Loucy (cell line): ENCODE results near the gene RC3H2.
"Not testable (repeated sequence)": the region's sequence is repeated elsewhere in the genome, so short reads cannot be mapped to it uniquely, and the experiment has no call there.

Experiments used
- EZH2phosphoT487 ChIP-seq: fragments of 200-600 bp; IDR thresholded peaks from 2 replicates; pipeline ENCODE4 v1.6.1; 2018; ENCODE audit warnings: antibody characterized with exemption, mild to moderate bottlenecking, moderate library complexity, borderline replicate concordance
- TF ChIP-seq, protein P1 (sequence below): fragments of 200-600 bp; sonication (generic); conservative IDR thresholded peaks from 2 replicates; pipeline ENCODE4 v1.5.1; 2014; ENCODE audit warnings: mild to moderate bottlenecking, antibody characterized with exemption, low read length

GRCh38 chr9:122867276-122867675 lies 37.9 kb downstream of the RC3H2 start:
- TF ChIP-seq, protein P1, sequence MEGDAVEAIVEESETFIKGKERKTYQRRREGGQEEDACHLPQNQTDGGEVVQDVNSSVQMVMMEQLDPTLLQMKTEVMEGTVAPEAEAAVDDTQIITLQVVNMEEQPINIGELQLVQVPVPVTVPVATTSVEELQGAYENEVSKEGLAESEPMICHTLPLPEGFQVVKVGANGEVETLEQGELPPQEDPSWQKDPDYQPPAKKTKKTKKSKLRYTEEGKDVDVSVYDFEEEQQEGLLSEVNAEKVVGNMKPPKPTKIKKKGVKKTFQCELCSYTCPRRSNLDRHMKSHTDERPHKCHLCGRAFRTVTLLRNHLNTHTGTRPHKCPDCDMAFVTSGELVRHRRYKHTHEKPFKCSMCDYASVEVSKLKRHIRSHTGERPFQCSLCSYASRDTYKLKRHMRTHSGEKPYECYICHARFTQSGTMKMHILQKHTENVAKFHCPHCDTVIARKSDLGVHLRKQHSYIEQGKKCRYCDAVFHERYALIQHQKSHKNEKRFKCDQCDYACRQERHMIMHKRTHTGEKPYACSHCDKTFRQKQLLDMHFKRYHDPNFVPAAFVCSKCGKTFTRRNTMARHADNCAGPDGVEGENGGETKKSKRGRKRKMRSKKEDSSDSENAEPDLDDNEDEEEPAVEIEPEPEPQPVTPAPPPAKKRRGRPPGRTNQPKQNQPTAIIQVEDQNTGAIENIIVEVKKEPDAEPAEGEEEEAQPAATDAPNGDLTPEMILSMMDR, result not testable (repeated sequence)
- not testable (repeated sequence) for TF ChIP-seq EZH2phosphoT487
